K562 (cell line): Measurements from ENCODE around the gene RAD1. TPM values are rescaled to one million over a fixed set of nuclear protein-coding genes. Genes with fewer than 3 reads are reported as not detected.

Source experiments
- CREBBP ChIP-seq: IDR thresholded peaks from one replicate; pipeline ENCODE4 v1.6.1; 2012; ENCODE audit warnings: low read depth, mild to moderate bottlenecking, control low read depth, inconsistent platforms, low read length
- ETS2 ChIP-seq: IDR thresholded peaks from 2 replicates; pipeline ENCODE4 v1.6.1; 2016; ENCODE audit warnings: borderline replicate concordance, missing genetic modification characterization, mild to moderate bottlenecking, moderate library complexity, missing compliant biosample characterization; ENCODE audit not compliant: poor library complexity, severe bottlenecking
- FOXP4 ChIP-seq: sonication (generic); formaldehyde crosslinking; IDR thresholded peaks from 2 replicates; pipeline ENCODE4 v1.8.0; 2022; ENCODE audit warnings: mild to moderate bottlenecking, missing genetic modification reagents, borderline replicate concordance
- GTF2B ChIP-seq: IDR thresholded peaks from 2 replicates; pipeline ENCODE4 v1.6.1; 2011; ENCODE audit not compliant: insufficient read length; ENCODE audit errors: extremely low read depth
- MEF2A ChIP-seq: IDR thresholded peaks from 2 replicates; pipeline ENCODE4 v1.6.1; 2011; ENCODE audit warnings: low read depth, mild to moderate bottlenecking, low read length, moderate library complexity; ENCODE audit not compliant: control insufficient read depth
- PHF8 ChIP-seq: fragments of 200-600 bp; sonication (generic); IDR thresholded peaks from 2 replicates; pipeline ENCODE4 v1.6.1; 2012; ENCODE audit warnings: mixed run types, mild to moderate bottlenecking, inconsistent platforms, low read length, moderate library complexity, borderline replicate concordance
- POU5F1 ChIP-seq: fragments of 150-350 bp; IDR thresholded peaks from 2 replicates; pipeline ENCODE4 v1.6.1; 2014; ENCODE audit warnings: borderline replicate concordance, low read length, low read depth, mild to moderate bottlenecking; ENCODE audit not compliant: partially characterized antibody
- SRF ChIP-seq, 2 experiments: fragments of 250-450, 450-650 bp in 1 of 2; sonication (Bioruptor Pico) in 1 of 2; sonication (generic) in 1 of 2; formaldehyde crosslinking; IDR thresholded peaks; 2 replicates each; pipeline versions ENCODE4 v1.5.0 to v1.5.1; 2020 to 2022; ENCODE audit warnings: mild to moderate bottlenecking in 1 of 2, missing genetic modification reagents in 1 of 2
- TFAP4 ChIP-seq: sonication (generic); formaldehyde crosslinking; IDR thresholded peaks from 2 replicates; pipeline ENCODE4 v1.8.0; 2022; ENCODE audit warnings: missing genetic modification reagents, mild to moderate bottlenecking, moderate library complexity, borderline replicate concordance
- ZBTB40 ChIP-seq, 2 experiments: fragments of 450-650 bp in 1 of 2; sonication (generic) in 1 of 2; formaldehyde crosslinking in 1 of 2; IDR thresholded peaks; 2 replicates each; pipeline versions ENCODE4 v1.7.1 to v1.9.0; 2016 to 2022; ENCODE audit warnings: inconsistent platforms in 1 of 2, mild to moderate bottlenecking in 1 of 2, missing genetic modification reagents in 1 of 2
- polyA plus RNA-seq, 8 experiments: library from polyadenylated mRNA; depleted of rRNA in 4 of 8; stranded (reverse) in 5 of 8; unstranded in 3 of 8; fragments of >200 nt; fragmentation: Nextera tagmentation in 2 of 8; fragmentation: Illumina TruSeq in 1 of 8; extraction: Ambion mirVana in 2 of 8; extraction: Trizol in 1 of 8; gene quantifications; 2 replicates each; pipeline versions ENCODE4 v1.2.1 to v1.2.3, GENCODE V29; 2011 to 2014; ENCODE audit warnings: inconsistent platforms in 1 of 8, missing spikeins in 1 of 8
- total RNA-seq, 7 experiments: library from RNA; depleted of rRNA in 6 of 7; stranded (reverse); fragments of >200 nt in 6 of 7; fragmentation: Illumina TruSeq in 2 of 7; extraction: Trizol in 2 of 7; gene quantifications; 2 replicates each; pipeline versions ENCODE4 v1.2.1 to v1.2.3, GENCODE V29; 2011 to 2021; ENCODE audit warnings: low replicate concordance in 1 of 7

Gene RAD1
- total and polyA plus RNA-seq, 9 of the 15 experiments (the other 6 are each of a cell fraction or from before 2014, with no cell fraction given): 44.5 to 148 (median 60.8) TPM

- TF ChIP-seq ZBTB40 (IDR thresholded peaks at IDR 0.05) (no peak), ZBTB40 (CRISPR knock-in tag; IDR thresholded peaks at IDR 0.05) (no peak), SRF (CRISPR knock-in tag; IDR thresholded peaks at IDR 0.05) (peak in 1 of 2 experiments; percentile 66; a peak in 1 of 4 replicates), ETS2 (tag) (no peak), PHF8 (no peak), MEF2A (no peak), FOXP4 (CRISPR knock-in tag) (no peak), GTF2B (no peak), POU5F1 (no peak), CREBBP (no peak), TFAP4 (peak; percentile 47; the same call in 1 of the 2 replicates)
These were observed 13.9 kb upstream of the RAD1 start, which contains the start of gene DNAJC21 (continued) for GRCh38 chr5:34929134-34929719.
